Measurements from ENCODE around the gene CYTH4. TPM values are rescaled to one million over a fixed set of nuclear protein-coding genes. Genes with fewer than 3 reads are reported as not detected.

Gene CYTH4
- total and polyA plus RNA-seq, 4 donors: 10.5 to 84.2 (median 35.0) TPM

DNA sequence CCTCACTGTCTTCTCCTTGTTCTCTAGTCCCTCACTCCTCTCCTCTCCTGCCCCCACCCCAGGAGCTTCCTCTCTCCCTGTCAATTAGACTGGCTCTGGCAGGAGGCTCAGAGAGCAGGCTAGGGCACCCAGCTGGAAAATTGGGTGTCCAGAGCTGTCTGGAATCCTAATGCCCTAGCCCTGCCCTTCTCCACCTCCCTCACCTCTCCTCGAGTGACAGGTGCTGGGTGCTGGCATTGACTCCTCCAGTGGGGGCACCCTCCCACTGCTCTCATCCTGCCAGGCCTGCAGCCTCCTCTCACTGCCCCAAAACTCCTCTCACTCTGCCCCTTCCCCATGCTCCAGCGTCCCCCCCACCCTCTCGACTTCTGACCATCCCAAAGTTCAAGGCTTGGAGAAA is 68.9 kb downstream of the CYTH4 start:
- H3K36me3 ChIP-seq (ENCODE audit: control insufficient read depth in 4 of 4, insufficient read depth in 4 of 4, low read length in 4 of 4): no peaks in the 10 kb centered on the region
- peaks cover 0 to 5% (median 2%) of the 10 kb centered on the region in 5 donors for H3K4me1 ChIP-seq (ENCODE audit: control insufficient read depth in 5 of 5, insufficient read depth in 5 of 5, low read length in 5 of 5)
- no peak for ATAC-seq (ENCODE audit: insufficient read depth, low FRiP score)
- TF ChIP-seq, protein P1, sequence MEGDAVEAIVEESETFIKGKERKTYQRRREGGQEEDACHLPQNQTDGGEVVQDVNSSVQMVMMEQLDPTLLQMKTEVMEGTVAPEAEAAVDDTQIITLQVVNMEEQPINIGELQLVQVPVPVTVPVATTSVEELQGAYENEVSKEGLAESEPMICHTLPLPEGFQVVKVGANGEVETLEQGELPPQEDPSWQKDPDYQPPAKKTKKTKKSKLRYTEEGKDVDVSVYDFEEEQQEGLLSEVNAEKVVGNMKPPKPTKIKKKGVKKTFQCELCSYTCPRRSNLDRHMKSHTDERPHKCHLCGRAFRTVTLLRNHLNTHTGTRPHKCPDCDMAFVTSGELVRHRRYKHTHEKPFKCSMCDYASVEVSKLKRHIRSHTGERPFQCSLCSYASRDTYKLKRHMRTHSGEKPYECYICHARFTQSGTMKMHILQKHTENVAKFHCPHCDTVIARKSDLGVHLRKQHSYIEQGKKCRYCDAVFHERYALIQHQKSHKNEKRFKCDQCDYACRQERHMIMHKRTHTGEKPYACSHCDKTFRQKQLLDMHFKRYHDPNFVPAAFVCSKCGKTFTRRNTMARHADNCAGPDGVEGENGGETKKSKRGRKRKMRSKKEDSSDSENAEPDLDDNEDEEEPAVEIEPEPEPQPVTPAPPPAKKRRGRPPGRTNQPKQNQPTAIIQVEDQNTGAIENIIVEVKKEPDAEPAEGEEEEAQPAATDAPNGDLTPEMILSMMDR (IDR thresholded peaks at IDR 0.05; ENCODE audit: control extremely low read depth, extremely low read depth): no peak
- WGBS, 2 donors: 78 to 87% methylated on average over 2 to 3 of the region's 3 CpGs
- no peak for DNase-seq
- no peak overlapping the region for H3K4me3 ChIP-seq
- no peak overlapping the region for H3K9ac ChIP-seq (ENCODE audit: insufficient read depth in 1 of 2, low read length in 2 of 2)
- no peaks in the 10 kb centered on the region for H3K27me3 ChIP-seq (ENCODE audit: control insufficient read depth in 3 of 3, insufficient read depth in 3 of 3, low read length in 2 of 3)
- H3K9me3 ChIP-seq (ENCODE audit: control insufficient read depth in 4 of 4, insufficient read depth in 3 of 4, low read length in 3 of 4): no peaks in the 10 kb centered on the region
- no peak overlapping the region for H3K27ac ChIP-seq (ENCODE audit: low read depth in 1 of 2, low read length in 1 of 2)

DNA sequence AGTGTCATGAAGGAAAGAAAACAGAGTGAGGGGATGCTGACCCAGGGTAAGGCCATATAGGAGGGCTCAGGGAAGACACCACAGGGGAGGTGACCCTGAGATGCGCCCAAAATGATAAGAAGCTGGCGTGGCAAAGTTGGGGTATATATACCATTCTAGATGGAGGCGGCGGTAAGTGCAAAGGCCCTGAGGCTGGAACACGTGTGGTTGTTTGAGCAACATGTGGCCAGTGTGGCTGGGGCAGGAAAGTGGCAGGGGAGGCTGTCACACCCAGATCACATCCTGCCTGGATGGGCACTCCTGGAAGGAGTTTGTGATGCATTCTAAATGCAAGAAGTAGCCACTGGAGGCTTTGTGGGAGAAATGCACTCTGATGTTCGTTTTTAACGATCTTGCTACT is 70.2 kb downstream of the CYTH4 start:
- ATAC-seq (ENCODE audit: insufficient read depth, low FRiP score) (no peak), DNase-seq (no peak)
- H3K27ac ChIP-seq (ENCODE audit: low read depth in 1 of 2, low read length in 1 of 2): no peak overlapping the region
- H3K27me3 ChIP-seq (ENCODE audit: control insufficient read depth in 3 of 3, insufficient read depth in 3 of 3, low read length in 2 of 3): no peaks in the 10 kb centered on the region
- H3K9me3 ChIP-seq (ENCODE audit: control insufficient read depth in 4 of 4, insufficient read depth in 3 of 4, low read length in 3 of 4): no peaks in the 10 kb centered on the region
- no peaks in the 10 kb centered on the region for H3K36me3 ChIP-seq (ENCODE audit: control insufficient read depth in 4 of 4, insufficient read depth in 4 of 4, low read length in 4 of 4)
- TF ChIP-seq, protein P1 (IDR thresholded peaks at IDR 0.05; ENCODE audit: control extremely low read depth, extremely low read depth): no peak
- no peak overlapping the region for H3K9ac ChIP-seq (ENCODE audit: insufficient read depth in 1 of 2, low read length in 2 of 2)
- no peaks in the 10 kb centered on the region for H3K4me1 ChIP-seq (ENCODE audit: control insufficient read depth in 5 of 5, insufficient read depth in 5 of 5, low read length in 5 of 5)
- 86 to 88% methylated on average over 7 of the region's 7 CpGs for WGBS, 2 donors
- H3K4me3 ChIP-seq: no peak overlapping the region

DNA sequence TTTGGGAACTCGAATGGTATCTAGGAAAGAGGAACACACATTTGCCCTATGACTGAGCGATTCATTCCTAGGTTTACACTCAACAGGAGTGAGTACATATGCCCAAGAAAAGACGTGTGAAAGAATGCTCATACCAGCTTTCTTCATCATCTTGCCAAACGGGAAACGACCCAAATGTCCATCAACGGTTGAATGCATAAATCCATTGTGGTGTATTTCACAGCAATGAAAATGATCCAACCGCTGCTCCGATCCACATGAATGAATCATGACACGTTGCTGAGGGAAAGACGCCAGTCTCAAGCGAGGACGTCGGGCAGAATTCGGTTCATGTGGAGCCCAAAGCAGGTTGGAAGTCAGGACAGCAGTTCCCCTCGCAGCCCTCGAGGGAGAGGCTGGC is 71.5 kb downstream of the CYTH4 start:
- H3K4me3 ChIP-seq: no peak overlapping the region
- no peak for ATAC-seq (ENCODE audit: insufficient read depth, low FRiP score)
- DNase-seq: no peak
- H3K9ac ChIP-seq (ENCODE audit: insufficient read depth in 1 of 2, low read length in 2 of 2): no peak overlapping the region
- no peaks in the 10 kb centered on the region for H3K27me3 ChIP-seq (ENCODE audit: control insufficient read depth in 3 of 3, insufficient read depth in 3 of 3, low read length in 2 of 3)
- no peak overlapping the region for H3K27ac ChIP-seq (ENCODE audit: low read depth in 1 of 2, low read length in 1 of 2)
- H3K9me3 ChIP-seq (ENCODE audit: control insufficient read depth in 4 of 4, insufficient read depth in 3 of 4, low read length in 3 of 4): no peaks in the 10 kb centered on the region
- 80 to 88% methylated on average over 16 of the region's 16 CpGs for WGBS, 2 donors
- TF ChIP-seq, protein P1 (IDR thresholded peaks at IDR 0.05; ENCODE audit: control extremely low read depth, extremely low read depth): no peak
- H3K4me1 ChIP-seq (ENCODE audit: control insufficient read depth in 5 of 5, insufficient read depth in 5 of 5, low read length in 5 of 5): no peaks in the 10 kb centered on the region
- H3K36me3 ChIP-seq (ENCODE audit: control insufficient read depth in 4 of 4, insufficient read depth in 4 of 4, low read length in 4 of 4): no peaks in the 10 kb centered on the region

DNA sequence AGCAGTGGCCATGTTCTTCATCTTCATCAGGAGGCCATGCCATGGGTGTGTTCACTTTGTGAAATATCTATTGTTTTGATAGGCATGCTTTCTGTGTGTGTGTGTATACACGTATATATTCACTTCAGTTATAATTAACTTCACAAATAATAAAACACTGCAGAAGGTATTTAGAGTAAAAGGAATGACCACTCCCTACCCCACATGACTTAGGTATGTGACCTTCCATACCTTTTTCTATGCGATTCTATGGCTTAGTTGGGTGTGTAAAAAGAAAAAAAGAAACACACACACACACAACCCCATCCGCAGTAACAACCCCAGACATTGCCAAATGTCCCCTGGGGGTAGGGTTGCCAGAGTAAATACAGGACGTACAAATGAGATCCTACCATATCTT is 72.0 kb downstream of the CYTH4 start:
- Histone ChIP-seq H3K36me3 (ENCODE audit: control insufficient read depth in 4 of 4, insufficient read depth in 4 of 4, low read length in 4 of 4) (no peaks in the 10 kb centered on the region), H3K9me3 (ENCODE audit: control insufficient read depth in 4 of 4, insufficient read depth in 3 of 4, low read length in 3 of 4) (no peaks in the 10 kb centered on the region), H3K27ac (ENCODE audit: low read depth in 1 of 2, low read length in 1 of 2) (no peak overlapping the region), H3K9ac (ENCODE audit: insufficient read depth in 1 of 2, low read length in 2 of 2) (no peak overlapping the region), H3K4me1 (ENCODE audit: control insufficient read depth in 5 of 5, insufficient read depth in 5 of 5, low read length in 5 of 5) (no peaks in the 10 kb centered on the region), H3K4me3 (no peak overlapping the region), H3K27me3 (ENCODE audit: control insufficient read depth in 3 of 3, insufficient read depth in 3 of 3, low read length in 2 of 3) (no peaks in the 10 kb centered on the region)
- TF ChIP-seq, protein P1 (IDR thresholded peaks at IDR 0.05; ENCODE audit: control extremely low read depth, extremely low read depth): no peak
- no peak for DNase-seq
- no peak for ATAC-seq (ENCODE audit: insufficient read depth, low FRiP score)
- 73 to 88% methylated on average over 4 of the region's 4 CpGs for WGBS, 2 donors
